Muscle layer of colon (tissue), 2 donors: Measurements from ENCODE around the gene SLC52A1.
"Not testable (repeated sequence)": the region's sequence is repeated elsewhere in the genome, so short reads cannot be mapped to it uniquely, and the experiment has no call there.

ENCODE experiments used
- H3K27ac ChIP-seq: one replicate; pipeline ENCODE4 v1.7.0; 2013; ENCODE audit warnings: low read depth, mild to moderate bottlenecking, low read length, moderate library complexity
- H3K27me3 ChIP-seq, 2 donors: one replicate each; pipeline ENCODE4 v1.7.0; 2013; ENCODE audit warnings: low read length in 2 of 2, mild to moderate bottlenecking in 2 of 2; ENCODE audit not compliant: insufficient read depth in 2 of 2, control insufficient read depth in 1 of 2
- H3K36me3 ChIP-seq: one replicate; pipeline ENCODE4 v1.7.0; 2013; ENCODE audit warnings: mild to moderate bottlenecking, low read length; ENCODE audit not compliant: insufficient read depth
- H3K4me1 ChIP-seq: one replicate; pipeline ENCODE4 v1.7.0; 2013; ENCODE audit warnings: mild to moderate bottlenecking, low read length; ENCODE audit not compliant: insufficient read depth
- H3K4me3 ChIP-seq, 2 donors: one replicate each; pipeline ENCODE4 v1.7.0; 2013; ENCODE audit warnings: low read length in 2 of 2, low read depth in 1 of 2, mild to moderate bottlenecking in 1 of 2, moderate library complexity in 1 of 2
- H3K9ac ChIP-seq: one replicate; pipeline ENCODE4 v1.7.0; 2013; ENCODE audit warnings: low read length
- H3K9me3 ChIP-seq: one replicate; pipeline ENCODE4 v1.7.0; 2013; ENCODE audit warnings: mild to moderate bottlenecking, low read length
- donor health status: abdominal sarcoma.
- donor health status: Adenocarcinoma of cecum.

The SLC52A1 gene

GRCh38 chr17:5035315-5035714 lies at the start of gene SLC52A1:
Gene SLC52A1, minus strand, starts transcription at chr17:5035426. Its CDS starts 820 bp downstream, at chr17:5034606.
- Histone ChIP-seq H3K9ac (no peak within 1 kb of the TSS), H3K27ac (no peak within 1 kb of the TSS), H3K27me3 (peaks cover 0 to 5% of the 10 kb centered on the region in 2 donors), H3K9me3 (no peaks in the 10 kb centered on the region), H3K4me1 (no peaks in the 10 kb centered on the region), H3K36me3 (no peaks in the 10 kb centered on the region), H3K4me3 (no peak within 1 kb of the TSS)

- H3K4me1 ChIP-seq: peaks cover 17% of the 10 kb centered on the region
- no peaks in the 10 kb centered on the region for H3K27me3 ChIP-seq
- no peak overlapping the region for H3K4me3 ChIP-seq
- peaks cover 3% of the 10 kb centered on the region for H3K9me3 ChIP-seq
- H3K36me3 ChIP-seq: peaks cover 1% of the 10 kb centered on the region
- no peak overlapping the region for H3K27ac ChIP-seq
- H3K9ac ChIP-seq: no peak overlapping the region
Observed at GRCh38 chr17:5080591-5080990, 45.4 kb upstream of the SLC52A1 start.

GRCh38 chr17:5078106-5079028 lies 43.1 kb upstream of the SLC52A1 start, which contains the start of gene ZFP3:
Gene ZFP3, plus strand, starts transcription at chr17:5078467. Its CDS starts 13,038 bp downstream, at chr17:5091505.
- Histone ChIP-seq H3K9ac (peak within 1 kb of the TSS; percentile 96), H3K27ac (peak within 1 kb of the TSS; percentile 96), H3K9me3 (no peaks in the 10 kb centered on the region), H3K4me3 (peak within 1 kb of the TSS; percentile 91 to 96), H3K27me3 (no peaks in the 10 kb centered on the region), H3K4me1 (peaks cover 17% of the 10 kb centered on the region), H3K36me3 (no peaks in the 10 kb centered on the region)

- H3K9me3 ChIP-seq: no peaks in the 10 kb centered on the region
- H3K4me1 ChIP-seq: peaks cover 17% of the 10 kb centered on the region
- H3K36me3 ChIP-seq: no peaks in the 10 kb centered on the region
- H3K27me3 ChIP-seq: no peaks in the 10 kb centered on the region
- H3K4me3 ChIP-seq: peak overlapping the region; percentile 91 to 96
- peak overlapping the region; percentile 96 for H3K27ac ChIP-seq
- H3K9ac ChIP-seq: peak overlapping the region; percentile 96
Observed at GRCh38 chr17:5077781-5078105, 42.5 kb upstream of the SLC52A1 start.

GRCh38 chr17:5077275-5077674 lies 42.0 kb upstream of the SLC52A1 start:
- Histone ChIP-seq H3K9ac (peak overlapping the region; percentile 96), H3K4me1 (peaks cover 17% of the 10 kb centered on the region), H3K27ac (peak overlapping the region; percentile 96), H3K4me3 (peak overlapping the region in 1 of 2 donors; percentile 91)
- H3K9me3 ChIP-seq, H3K27me3 ChIP-seq, H3K36me3 ChIP-seq: not testable (repeated sequence)

- H3K9ac ChIP-seq, H3K27me3 ChIP-seq, H3K36me3 ChIP-seq, H3K4me3 ChIP-seq, H3K27ac ChIP-seq, H3K9me3 ChIP-seq: not testable (repeated sequence)
- H3K4me1 ChIP-seq: peaks cover 17% of the 10 kb centered on the region
Observed at GRCh38 chr17:5075472-5075871, 40.2 kb upstream of the SLC52A1 start.

- H3K4me3 ChIP-seq: no peak overlapping the region
Observed at GRCh38 chr17:5069724-5070123, 34.5 kb upstream of the SLC52A1 start.

GRCh38 chr17:5068236-5068635 lies 33.0 kb upstream of the SLC52A1 start:
- H3K27ac ChIP-seq: no peak overlapping the region
- H3K27me3 ChIP-seq: no peaks in the 10 kb centered on the region
- no peaks in the 10 kb centered on the region for H3K36me3 ChIP-seq
- no peaks in the 10 kb centered on the region for H3K4me1 ChIP-seq
- no peaks in the 10 kb centered on the region for H3K9me3 ChIP-seq
- H3K4me3 ChIP-seq: no peak overlapping the region
- no peak overlapping the region for H3K9ac ChIP-seq

More at GRCh38 chr17:5069724-5070123, 34.5 kb upstream of the SLC52A1 start:
- no peak overlapping the region for H3K27ac ChIP-seq
- no peaks in the 10 kb centered on the region for H3K9me3 ChIP-seq
- H3K36me3 ChIP-seq: no peaks in the 10 kb centered on the region
- H3K4me1 ChIP-seq: no peaks in the 10 kb centered on the region
- no peak overlapping the region for H3K9ac ChIP-seq
- H3K27me3 ChIP-seq: no peaks in the 10 kb centered on the region

GRCh38 chr17:5065227-5065744 lies 30.1 kb upstream of the SLC52A1 start:
- Histone ChIP-seq H3K9me3 (no peaks in the 10 kb centered on the region), H3K9ac (no peak overlapping the region), H3K4me1 (no peaks in the 10 kb centered on the region), H3K36me3 (no peaks in the 10 kb centered on the region), H3K4me3 (no peak overlapping the region), H3K27ac (no peak overlapping the region), H3K27me3 (no peaks in the 10 kb centered on the region)

- Histone ChIP-seq H3K27ac (no peak overlapping the region), H3K27me3 (no peaks in the 10 kb centered on the region), H3K9me3 (no peaks in the 10 kb centered on the region), H3K36me3 (no peaks in the 10 kb centered on the region), H3K9ac (no peak overlapping the region), H3K4me3 (no peak overlapping the region), H3K4me1 (no peaks in the 10 kb centered on the region)
Observed at GRCh38 chr17:5055543-5055942, 20.3 kb upstream of the SLC52A1 start.

GRCh38 chr17:5050278-5050677 lies 15.1 kb upstream of the SLC52A1 start:
- peak overlapping the region; percentile 49 for H3K27ac ChIP-seq
- no peak overlapping the region for H3K4me3 ChIP-seq
- peaks cover 13% of the 10 kb centered on the region for H3K4me1 ChIP-seq
- no peaks in the 10 kb centered on the region for H3K9me3 ChIP-seq
- no peaks in the 10 kb centered on the region for H3K27me3 ChIP-seq
- no peak overlapping the region for H3K9ac ChIP-seq
- H3K36me3 ChIP-seq: no peaks in the 10 kb centered on the region
